Fibroblast of lung (primary cell): ENCODE measurements around the gene CNNM4. TPM values are rescaled to one million over a fixed set of nuclear protein-coding genes. Genes with fewer than 3 reads are reported as not detected.

Experiments
- DNase-seq, 2 donors: peaks; one replicate each; pipeline versions ENCODE4 v3.0.0 to v3.0.0-alpha.2; 2010; ENCODE audit warnings: low read depth in 2 of 2
- H2AFZ ChIP-seq: 2 replicates; pipeline ENCODE4 v1.5.1; 2012; ENCODE audit warnings: low read length, control low read depth, inconsistent platforms
- H3K27ac ChIP-seq: 2 replicates; pipeline ENCODE4 v1.5.1; 2011; ENCODE audit warnings: low read length, control low read depth; ENCODE audit not compliant: insufficient read depth
- H3K27me3 ChIP-seq: 2 replicates; pipeline ENCODE4 v1.5.1; 2011; ENCODE audit warnings: mild to moderate bottlenecking, low read length; ENCODE audit not compliant: control insufficient read depth, insufficient read depth
- H3K36me3 ChIP-seq: 2 replicates; pipeline ENCODE4 v1.5.1; 2011; ENCODE audit warnings: low read length; ENCODE audit not compliant: control insufficient read depth, insufficient read depth
- H3K4me1 ChIP-seq: 2 replicates; pipeline ENCODE4 v1.5.1; 2011; ENCODE audit warnings: low read length; ENCODE audit not compliant: control insufficient read depth, insufficient read depth; ENCODE audit errors: extremely low read depth
- H3K4me2 ChIP-seq: 2 replicates; pipeline ENCODE4 v1.5.1; 2011; ENCODE audit warnings: low read length, control low read depth; ENCODE audit not compliant: insufficient read depth; ENCODE audit errors: extremely low read depth
- H3K4me3 ChIP-seq, 4 experiments: fragments of 200-600 bp in 1 of 4; sonication (generic) in 1 of 4; replicated peaks in 1 of 4; 2 replicates each; pipeline ENCODE4 v1.5.1; 2011 to 2016; ENCODE audit warnings: low read length in 4 of 4, low read depth in 3 of 4, mild to moderate bottlenecking in 3 of 4, control low read depth in 2 of 4, inconsistent platforms in 1 of 4, mixed read lengths in 1 of 4; ENCODE audit not compliant: insufficient read depth in 1 of 4; ENCODE audit errors: control extremely low read depth in 1 of 4
- H3K79me2 ChIP-seq: 2 replicates; pipeline ENCODE4 v1.5.1; 2012; ENCODE audit warnings: mild to moderate bottlenecking, low read length, inconsistent platforms; ENCODE audit not compliant: control insufficient read depth, insufficient read depth
- H3K9ac ChIP-seq: 2 replicates; pipeline ENCODE4 v1.5.1; 2011; ENCODE audit warnings: mild to moderate bottlenecking, low read length, control low read depth; ENCODE audit not compliant: insufficient read depth
- H3K9me3 ChIP-seq: 2 replicates; pipeline ENCODE4 v1.5.1; 2012; ENCODE audit warnings: low read depth, low read length; ENCODE audit not compliant: control insufficient read depth, insufficient read depth
- H4K20me1 ChIP-seq: 2 replicates; pipeline ENCODE4 v1.5.1; 2011; ENCODE audit warnings: low read length; ENCODE audit not compliant: control insufficient read depth, insufficient read depth; ENCODE audit errors: extremely low read depth
- EZH2 ChIP-seq: IDR thresholded peaks from 2 replicates; pipeline ENCODE4 v1.5.1; 2012; ENCODE audit warnings: low read length, control low read depth, mild to moderate bottlenecking; ENCODE audit errors: missing control alignments
- polyA plus RNA-seq, 2 donors: library from polyadenylated mRNA; depleted of rRNA in 1 of 2; stranded (reverse) in 1 of 2; unstranded in 1 of 2; fragments of >200 nt; gene quantifications; 2 replicates each; pipeline ENCODE4 v1.2.1, GENCODE V29; 2011 to 2012; ENCODE audit warnings: missing spikeins in 1 of 2
- total RNA-seq: library from RNA; depleted of rRNA; stranded (reverse); fragments of >200 nt; gene quantifications from 2 replicates; pipeline ENCODE4 v1.2.1, GENCODE V29; 2014
- TF ChIP-seq, protein P1 (sequence below), 2 donors: IDR thresholded peaks in 1 of 2; conservative IDR thresholded peaks in 1 of 2; 1 replicate in 1 of 2; 2 replicates in 1 of 2; pipeline ENCODE4 v1.5.1; 2011 to 2012; ENCODE audit warnings: low read length in 2 of 2, control low read depth in 1 of 2, inconsistent platforms in 1 of 2, low read depth in 1 of 2, mild to moderate bottlenecking in 1 of 2

Gene CNNM4
- total and polyA plus RNA-seq, 2 donors (not counting 1 experiment from before 2014, with no cell fraction given), result 3.3 to 3.5 TPM

DNA sequence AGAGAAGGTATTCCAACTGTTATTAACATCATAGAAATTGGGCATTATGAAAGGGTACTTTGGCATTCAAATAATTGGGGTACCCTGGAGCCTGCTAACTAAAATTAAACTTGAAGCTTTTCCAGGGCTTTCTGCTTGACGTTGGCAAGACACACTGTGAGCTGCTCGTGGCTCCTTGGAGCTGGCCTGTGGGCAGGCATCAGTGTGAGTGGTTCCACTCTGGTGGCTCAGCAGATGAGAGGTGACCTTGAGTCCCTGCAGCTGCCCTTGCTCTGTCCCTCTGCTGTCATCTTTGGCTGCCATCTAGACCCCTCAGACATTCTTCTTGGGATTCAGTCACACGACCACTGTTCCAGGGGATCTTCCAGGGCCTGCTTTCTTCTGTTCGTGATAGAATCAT lies 62.1 kb downstream of the CNNM4 start:
- no peaks in the 10 kb centered on the region for H3K9me3 ChIP-seq
- H3K4me2 ChIP-seq, result no peak overlapping the region
- H3K4me1 ChIP-seq, result no peaks in the 10 kb centered on the region
- no peak overlapping the region for H2AFZ ChIP-seq
- no peaks in the 10 kb centered on the region for H4K20me1 ChIP-seq
- no peak overlapping the region for H3K27ac ChIP-seq
- TF ChIP-seq, protein P1, sequence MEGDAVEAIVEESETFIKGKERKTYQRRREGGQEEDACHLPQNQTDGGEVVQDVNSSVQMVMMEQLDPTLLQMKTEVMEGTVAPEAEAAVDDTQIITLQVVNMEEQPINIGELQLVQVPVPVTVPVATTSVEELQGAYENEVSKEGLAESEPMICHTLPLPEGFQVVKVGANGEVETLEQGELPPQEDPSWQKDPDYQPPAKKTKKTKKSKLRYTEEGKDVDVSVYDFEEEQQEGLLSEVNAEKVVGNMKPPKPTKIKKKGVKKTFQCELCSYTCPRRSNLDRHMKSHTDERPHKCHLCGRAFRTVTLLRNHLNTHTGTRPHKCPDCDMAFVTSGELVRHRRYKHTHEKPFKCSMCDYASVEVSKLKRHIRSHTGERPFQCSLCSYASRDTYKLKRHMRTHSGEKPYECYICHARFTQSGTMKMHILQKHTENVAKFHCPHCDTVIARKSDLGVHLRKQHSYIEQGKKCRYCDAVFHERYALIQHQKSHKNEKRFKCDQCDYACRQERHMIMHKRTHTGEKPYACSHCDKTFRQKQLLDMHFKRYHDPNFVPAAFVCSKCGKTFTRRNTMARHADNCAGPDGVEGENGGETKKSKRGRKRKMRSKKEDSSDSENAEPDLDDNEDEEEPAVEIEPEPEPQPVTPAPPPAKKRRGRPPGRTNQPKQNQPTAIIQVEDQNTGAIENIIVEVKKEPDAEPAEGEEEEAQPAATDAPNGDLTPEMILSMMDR (conservative IDR thresholded peaks at IDR 0.05 in 1 of 2, IDR thresholded peaks at IDR 0.05 in 1 of 2; ENCODE audit: low read depth in 1 of 2, low read length in 2 of 2), result no peak
- no peak for TF ChIP-seq EZH2
- DNase-seq, result no peak
- H3K27me3 ChIP-seq, result no peaks in the 10 kb centered on the region
- no peaks in the 10 kb centered on the region for H3K79me2 ChIP-seq
- H3K36me3 ChIP-seq, result peaks cover 4% of the 10 kb centered on the region
- H3K4me3 ChIP-seq, result no peak overlapping the region
- H3K9ac ChIP-seq, result no peak overlapping the region

DNA sequence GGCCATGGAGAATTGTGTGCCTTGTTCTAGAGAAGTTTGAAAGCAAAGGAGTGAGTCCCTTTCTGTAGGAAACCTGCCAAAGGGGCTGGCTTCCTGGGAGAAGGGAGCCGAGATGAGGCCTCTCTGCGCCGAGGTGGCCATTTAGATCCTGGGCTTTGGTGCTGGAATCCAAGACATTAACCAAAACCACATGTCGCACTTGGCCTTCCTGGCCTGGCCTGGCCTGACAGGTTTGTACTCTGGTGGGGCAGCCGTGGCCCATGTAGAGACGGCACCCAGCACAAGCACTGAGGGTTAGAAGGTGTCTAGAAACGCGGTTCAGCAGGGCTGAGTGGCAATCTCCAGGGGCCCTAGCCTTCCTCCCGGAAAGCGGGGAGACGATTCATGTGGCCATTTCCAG lies 62.5 kb downstream of the CNNM4 start:
- no peak for TF ChIP-seq EZH2
- TF ChIP-seq, protein P1 (conservative IDR thresholded peaks at IDR 0.05 in 1 of 2, IDR thresholded peaks at IDR 0.05 in 1 of 2; ENCODE audit: low read depth in 1 of 2, low read length in 2 of 2), result no peak
- H3K4me1 ChIP-seq, result no peaks in the 10 kb centered on the region
- H2AFZ ChIP-seq, result no peak overlapping the region
- no peaks in the 10 kb centered on the region for H3K9me3 ChIP-seq
- no peaks in the 10 kb centered on the region for H4K20me1 ChIP-seq
- H3K4me2 ChIP-seq, result no peak overlapping the region
- no peak overlapping the region for H3K27ac ChIP-seq
- H3K36me3 ChIP-seq, result peaks cover 6% of the 10 kb centered on the region
- H3K4me3 ChIP-seq, result no peak overlapping the region
- H3K9ac ChIP-seq, result no peak overlapping the region
- H3K79me2 ChIP-seq, result no peaks in the 10 kb centered on the region
- H3K27me3 ChIP-seq, result no peaks in the 10 kb centered on the region
- no peak for DNase-seq

DNA sequence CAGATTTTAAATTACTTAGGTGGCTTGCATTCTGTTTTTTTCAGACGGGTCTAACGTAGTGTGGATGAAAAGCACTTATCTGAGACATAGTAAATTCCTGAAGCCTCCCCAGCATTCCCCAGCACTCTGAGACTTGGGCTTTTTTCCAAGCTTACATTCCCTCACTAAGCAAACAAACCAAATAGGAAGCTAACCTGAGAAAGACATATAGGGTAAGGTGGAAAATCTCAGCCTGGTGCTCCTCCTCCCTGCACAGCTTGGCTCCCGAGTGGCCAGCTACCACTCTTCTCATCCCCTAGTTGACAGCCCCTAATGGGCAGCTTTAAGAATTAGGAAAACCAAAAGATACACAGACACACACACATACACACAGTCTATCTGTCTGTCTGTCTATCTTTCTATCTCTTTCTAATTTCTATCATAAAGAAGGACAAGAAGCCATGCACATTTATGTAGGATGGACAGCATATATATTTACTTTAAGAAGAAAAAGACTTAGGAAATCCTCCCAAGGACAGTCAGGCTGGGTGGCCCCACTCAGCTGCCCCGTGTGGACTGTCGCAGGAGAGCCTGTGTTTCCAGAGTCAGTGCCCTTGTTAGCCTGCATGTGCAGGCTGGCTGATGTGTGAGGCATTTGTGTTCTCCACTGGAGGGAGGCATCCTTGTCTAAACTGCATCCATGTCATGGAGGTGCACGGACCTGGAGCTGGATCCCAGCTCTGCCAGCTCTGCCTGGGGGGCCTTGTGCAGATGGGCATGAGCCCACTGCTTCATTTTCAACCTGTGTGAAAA lies 63.6 kb downstream of the CNNM4 start:
- TF ChIP-seq, protein P1 (conservative IDR thresholded peaks at IDR 0.05 in 1 of 2, IDR thresholded peaks at IDR 0.05 in 1 of 2; ENCODE audit: low read depth in 1 of 2, low read length in 2 of 2), result no peak
- no peak for TF ChIP-seq EZH2
- Histone ChIP-seq H2AFZ (no peak overlapping the region), H3K27ac (no peak overlapping the region), H3K79me2 (no peaks in the 10 kb centered on the region), H3K4me2 (no peak overlapping the region), H3K9ac (no peak overlapping the region), H3K27me3 (no peaks in the 10 kb centered on the region), H3K9me3 (no peaks in the 10 kb centered on the region), H3K4me1 (no peaks in the 10 kb centered on the region), H3K36me3 (peaks cover 6% of the 10 kb centered on the region), H3K4me3 (no peak overlapping the region), H4K20me1 (no peaks in the 10 kb centered on the region)
- DNase-seq, result peak in 1 of 2 donors; percentile 74
